ENCODE data around the gene HMGB2.
A peak's percentile ranks its signal among the peaks of the same experiment; 100 is the strongest.

HMGB2 gene

DNA sequence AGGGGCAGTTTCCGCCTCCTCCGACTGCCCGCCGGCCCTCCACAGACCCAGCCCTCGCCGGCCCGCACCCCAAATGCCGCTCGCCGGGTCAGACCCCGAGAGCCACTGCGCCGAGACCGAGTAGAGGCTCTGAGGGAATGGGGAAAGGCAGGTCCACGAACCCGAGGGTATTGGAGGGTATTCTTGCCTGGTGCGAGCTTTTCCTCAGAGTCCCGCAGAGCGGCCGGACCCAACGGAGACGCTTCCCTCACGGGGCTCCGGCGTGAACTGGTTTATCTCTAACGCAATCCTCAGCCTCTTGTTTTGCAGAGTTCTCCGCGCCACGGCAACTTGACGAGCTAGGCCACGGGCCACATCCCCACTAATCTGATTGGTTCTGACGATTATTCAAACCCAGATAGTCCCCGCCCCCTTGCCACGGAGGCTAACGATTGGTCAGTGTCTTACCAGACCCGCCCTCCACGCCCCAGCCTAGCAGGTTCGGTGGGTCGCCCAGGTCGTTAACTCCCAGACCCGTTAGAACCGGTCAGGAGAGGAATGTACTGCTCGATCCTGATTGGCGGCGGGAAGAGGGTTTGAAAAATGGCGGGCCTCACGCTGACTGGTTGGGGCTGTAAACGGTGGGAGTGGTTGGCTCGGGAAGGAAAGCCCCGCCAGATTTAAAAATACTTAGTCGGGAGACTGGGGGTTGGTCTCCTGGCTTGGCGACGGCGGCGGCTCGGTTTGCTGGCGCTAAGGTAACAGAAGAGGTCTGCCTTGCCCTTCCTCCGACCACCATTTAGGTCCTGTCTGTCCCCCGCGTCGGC is at the start of gene HMGB2:
Gene HMGB2 (minus strand): TSS at position 274 of the 806 bp plus-strand sequence. CDS start 709 bp downstream, outside the sequence.
- DNase-seq (ENCODE audit: low read depth), result peak; percentile 99

DNA sequence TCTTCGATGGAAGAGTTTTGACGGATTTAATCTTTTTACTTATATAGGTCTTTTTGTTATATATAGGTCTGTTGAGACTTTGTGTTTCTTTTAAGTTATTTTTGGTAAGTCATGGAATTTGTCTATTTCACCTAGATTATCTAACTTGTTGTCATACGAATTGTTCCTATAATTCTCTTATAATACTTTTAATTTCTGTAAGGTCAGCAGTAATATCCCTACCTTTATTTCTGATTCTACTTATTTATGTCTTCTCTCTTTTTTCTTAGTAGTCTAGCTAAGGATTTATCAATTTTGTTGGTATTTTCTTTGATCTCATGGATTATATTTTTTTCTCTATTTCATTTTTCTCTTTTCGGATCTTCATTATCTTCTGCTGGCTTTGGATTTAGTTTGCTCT is 48.2 kb upstream of the HMGB2 start:
- DNase-seq (ENCODE audit: low read depth), result no peak

DNA sequence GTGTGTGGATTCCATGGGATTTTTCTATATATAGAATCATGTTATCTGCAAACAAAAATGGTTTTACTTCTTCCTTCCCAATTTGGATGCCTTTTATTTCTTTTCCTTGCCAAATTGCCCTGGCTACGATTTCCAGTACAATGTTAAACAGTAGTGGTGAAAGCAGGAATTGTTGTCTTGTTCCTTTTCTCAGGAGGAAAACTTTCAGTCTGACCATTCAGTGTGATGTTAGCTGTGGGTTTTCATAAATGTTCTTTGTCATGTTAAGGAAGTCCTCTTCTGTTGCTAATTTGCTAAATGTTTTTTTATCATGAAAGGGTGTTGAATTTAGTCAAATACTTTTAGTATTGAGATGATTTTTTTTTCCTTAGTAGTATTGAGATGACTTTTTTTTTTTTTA is 47.5 kb upstream of the HMGB2 start:
- no peak for DNase-seq (ENCODE audit: low read depth)

DNA sequence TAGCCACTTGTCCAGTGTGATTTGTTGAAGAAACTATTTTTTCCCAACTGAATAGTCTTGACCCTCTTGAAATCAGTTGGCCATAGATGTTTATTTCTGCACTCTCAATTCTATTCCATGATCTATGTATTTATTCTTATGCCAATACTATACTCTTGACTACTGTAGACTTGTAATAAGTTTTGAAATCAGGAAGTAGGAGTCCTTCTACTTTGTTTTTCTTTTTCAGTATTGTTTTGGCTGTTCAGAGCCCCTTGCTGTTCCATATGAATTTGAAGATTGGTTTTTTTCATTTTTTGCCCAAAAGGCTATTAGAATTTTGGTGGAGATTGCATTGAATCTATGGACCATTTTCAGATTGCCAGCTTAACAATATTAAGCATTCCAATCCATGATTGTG is 46.8 kb upstream of the HMGB2 start:
- no peak for DNase-seq (ENCODE audit: low read depth)

DNA sequence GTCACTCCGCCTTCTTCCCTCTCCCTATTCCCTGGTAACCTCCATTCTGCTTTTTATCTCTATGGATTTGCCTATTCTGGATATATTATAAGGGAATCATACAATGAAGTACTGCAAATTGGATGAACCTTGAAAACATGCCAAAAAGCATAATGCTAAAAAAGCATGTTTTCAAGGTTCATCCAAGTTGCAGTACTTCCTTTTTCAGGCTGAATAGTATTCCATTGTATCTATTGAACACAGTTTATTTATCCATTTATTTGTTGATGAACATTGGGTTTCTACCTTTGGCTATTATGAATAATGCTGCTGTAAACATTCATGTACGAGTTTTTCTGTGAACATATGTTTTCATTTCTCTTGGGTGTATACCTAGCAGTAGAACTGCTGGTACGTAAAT is 45.8 kb upstream of the HMGB2 start:
- no peak for DNase-seq (ENCODE audit: low read depth)

DNA sequence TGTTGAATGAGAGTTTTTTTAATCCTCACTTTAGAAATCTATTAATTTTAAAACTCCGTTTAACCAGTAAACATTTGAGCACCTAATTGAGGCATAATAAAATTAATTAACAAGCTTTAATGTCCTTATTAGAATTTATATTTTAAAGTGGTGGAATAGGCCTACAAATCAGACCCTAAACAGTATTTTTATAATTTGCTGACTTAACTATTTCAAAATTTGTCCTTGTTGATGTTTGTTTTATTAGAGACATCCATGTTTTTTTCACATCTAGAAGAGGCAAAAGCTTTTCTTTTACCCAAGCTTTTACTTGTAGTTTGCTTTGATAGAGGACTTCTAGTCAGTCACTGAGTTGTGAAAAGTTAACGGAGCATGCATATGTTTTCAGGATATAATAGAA is 40.4 kb upstream of the HMGB2 start:
- no peak for DNase-seq (ENCODE audit: low read depth)

DNA sequence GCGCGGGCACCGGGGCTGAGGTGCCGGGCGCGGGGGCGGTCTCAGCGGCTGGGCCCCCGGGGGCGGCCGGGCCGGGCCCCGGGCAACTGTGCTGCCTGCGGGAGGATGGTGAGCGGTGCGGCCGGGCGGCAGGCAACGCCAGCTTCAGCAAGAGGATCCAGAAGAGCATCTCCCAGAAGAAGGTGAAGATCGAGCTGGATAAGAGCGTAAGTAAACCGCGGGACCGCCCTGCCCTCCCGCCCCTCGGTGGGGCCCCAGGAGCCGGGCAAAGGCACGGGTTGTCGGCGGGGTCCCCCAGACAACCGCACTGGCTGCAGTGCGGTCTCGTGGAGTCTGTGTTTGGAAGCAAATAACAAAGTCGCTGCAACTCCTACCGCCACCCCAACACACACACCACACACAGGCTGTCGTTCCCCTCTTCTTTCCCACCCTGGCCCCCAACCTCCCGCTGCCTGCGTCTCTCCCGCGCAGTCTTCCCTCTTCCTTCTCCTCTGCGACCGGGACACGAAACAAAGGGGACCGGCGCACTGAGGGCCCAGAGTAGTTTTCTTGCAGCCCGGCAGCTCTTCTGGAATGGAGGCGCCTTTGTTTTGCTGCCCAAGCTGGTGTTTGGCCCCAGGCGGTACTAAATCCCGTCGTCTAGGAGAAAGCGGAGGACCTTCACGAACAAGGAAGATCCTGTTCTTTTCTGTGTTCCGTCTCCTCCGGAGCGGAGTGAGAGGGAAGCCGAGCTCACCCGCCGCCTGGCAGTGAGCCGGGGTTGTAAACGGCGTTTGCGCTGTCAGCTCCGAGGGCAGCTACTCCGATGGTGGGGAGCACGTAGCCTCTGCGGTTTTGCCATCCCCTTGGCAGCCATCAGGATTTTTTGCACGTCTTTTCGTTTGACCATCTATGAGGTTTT is 37.4 kb upstream of the HMGB2 start:
- peak; percentile 20 for DNase-seq (ENCODE audit: low read depth)

DNA sequence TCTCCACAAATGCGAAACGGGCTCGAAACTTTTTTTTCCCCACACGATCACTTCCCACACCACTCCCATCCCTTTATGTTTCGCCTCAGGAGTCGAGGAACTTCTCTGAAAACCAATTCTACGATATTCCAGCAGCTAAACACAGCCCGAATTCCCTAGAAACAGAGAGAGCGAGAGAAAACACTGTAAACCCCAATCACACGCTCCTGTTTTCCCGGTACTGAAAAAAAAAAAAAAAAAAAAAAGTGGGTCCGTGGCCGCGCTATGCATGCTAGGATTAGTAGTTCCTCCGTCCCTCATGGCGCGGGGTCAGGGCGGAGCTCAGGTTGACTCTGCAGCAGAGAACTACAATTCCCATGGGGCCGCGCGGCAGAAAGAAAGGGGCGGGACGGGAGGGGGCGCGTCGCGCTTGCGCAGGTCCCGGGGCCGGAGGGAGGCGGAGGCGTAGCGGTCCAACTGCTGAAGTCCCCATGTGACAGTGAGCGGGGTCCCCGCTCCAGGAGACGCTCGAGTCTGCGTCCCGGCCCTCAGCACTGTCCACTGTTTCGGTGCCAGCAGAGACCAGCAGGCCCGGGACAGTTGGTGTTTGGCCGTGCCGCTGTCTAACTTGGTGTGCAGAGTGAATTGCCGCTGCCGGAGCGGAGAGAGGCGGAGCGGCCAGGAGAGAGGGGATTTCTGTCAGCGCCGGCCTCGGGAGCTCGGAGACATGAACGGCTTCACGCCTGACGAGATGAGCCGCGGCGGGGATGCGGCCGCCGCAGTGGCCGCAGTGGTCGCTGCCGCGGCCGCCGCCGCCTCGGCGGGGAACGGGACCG is 36.5 kb upstream of the HMGB2 start, which contains the start of gene SAP30:
Gene SAP30 (plus strand): TSS at position 478 of the 815 bp plus-strand sequence. CDS start 229 bp downstream, at position 707.
- peak; percentile 96 for DNase-seq (ENCODE audit: low read depth)

DNA sequence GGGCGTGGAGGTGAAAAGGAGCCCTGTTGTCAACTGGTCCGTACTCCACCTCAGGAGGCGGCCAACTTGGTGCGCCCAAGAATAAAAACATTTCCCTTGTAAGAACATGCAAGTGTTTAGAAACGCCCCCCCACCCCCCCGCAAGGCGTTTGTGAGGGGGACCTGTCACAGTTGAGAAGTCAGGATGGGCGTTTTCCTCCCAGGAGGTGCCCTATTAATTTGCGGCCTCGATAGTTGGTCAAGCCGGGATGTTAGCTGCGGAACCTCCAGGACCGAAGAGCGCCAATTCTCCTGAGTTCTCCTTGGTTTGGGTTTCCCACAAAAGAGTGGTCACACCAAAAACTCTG is 35.9 kb upstream of the HMGB2 start:
- DNase-seq (ENCODE audit: low read depth), result peak; percentile 41

DNA sequence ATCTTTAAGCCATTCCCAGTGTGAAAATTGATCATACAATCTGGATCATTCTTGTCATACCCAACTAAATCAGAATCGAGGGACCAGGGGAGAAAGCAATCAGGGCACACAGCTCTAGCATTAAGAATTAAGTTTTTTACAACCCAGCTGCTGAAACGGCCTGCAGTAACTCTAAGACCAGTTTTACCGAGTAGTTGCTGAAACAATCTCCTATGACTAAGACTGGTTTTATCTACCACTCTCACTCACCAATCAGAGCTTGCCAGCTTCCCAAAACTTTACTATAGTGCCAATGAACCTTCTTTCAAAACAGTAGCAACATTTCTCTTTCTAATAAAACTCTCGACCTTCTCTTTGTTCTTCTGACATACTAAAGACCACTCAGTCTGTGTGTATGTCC is 33.8 kb upstream of the HMGB2 start:
- no peak for DNase-seq (ENCODE audit: low read depth)

DNA sequence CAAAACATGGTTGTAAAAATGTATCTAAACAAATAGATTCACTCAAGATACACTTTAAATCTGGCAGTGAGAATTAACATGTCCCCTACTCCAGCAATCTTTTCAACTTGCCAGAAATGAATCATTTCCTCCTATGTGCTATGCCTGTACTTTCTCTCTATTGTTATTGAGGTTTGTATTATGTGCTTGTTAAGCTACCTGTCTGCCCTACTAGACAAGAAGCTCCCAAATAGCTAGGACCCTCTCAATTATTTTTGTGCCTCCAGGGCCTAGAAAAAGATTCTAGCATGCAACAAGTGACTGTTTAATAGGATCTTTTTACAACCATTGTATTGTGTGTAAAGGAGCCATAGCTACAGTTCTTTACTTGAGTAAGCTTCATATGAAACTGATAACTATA is 33.1 kb upstream of the HMGB2 start:
- DNase-seq (ENCODE audit: low read depth), result no peak

DNA sequence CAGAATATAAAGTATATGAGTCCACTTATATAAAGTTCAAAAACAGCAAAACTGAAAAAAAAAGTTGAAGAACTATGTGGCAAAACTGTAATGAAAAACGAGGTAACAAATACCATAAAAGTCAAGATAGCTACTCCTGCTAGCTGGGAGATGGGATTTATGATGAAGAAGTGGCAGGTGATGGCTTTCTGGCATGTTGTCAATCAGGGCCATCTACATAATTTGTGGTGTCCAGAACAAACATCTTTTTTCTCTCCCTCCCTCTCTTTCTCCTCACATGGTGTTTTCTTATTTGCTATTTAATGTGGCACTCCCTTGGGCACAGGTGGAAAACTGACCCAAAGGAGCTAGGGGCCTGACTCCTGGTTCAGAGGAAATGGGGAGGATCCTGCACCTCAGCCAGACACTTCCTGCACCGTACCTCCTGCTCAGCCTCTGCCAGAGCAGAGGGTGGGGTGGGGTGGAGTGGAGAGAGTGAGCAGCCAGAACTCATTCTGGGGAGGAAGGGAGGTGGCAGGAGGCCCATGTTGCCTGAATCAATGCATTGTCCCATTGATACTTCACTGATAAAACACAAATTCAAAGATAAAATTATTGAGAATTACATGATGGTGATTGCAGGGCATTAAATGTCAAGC is 31.3 kb upstream of the HMGB2 start:
- no peak for DNase-seq (ENCODE audit: low read depth)

DNA sequence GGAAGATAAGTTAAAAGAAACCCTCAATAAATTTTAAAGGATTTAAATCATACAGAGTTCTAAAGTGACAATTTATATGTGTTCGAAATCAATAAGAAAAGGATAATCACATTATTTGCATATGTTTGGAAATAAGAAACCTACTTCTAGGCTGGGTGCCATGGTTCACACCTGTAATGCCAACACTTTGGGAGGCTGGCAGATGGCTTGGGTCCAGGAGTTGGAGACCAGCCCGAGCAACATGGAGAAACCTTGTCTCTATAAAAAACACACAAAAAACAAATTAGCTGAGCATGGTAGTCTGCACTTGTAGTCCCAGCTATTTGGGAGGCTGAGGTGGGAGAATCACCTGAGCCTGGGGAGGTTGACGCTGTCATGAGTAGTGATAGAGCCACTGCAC is 28.5 kb upstream of the HMGB2 start:
- DNase-seq (ENCODE audit: low read depth), result no peak

DNA sequence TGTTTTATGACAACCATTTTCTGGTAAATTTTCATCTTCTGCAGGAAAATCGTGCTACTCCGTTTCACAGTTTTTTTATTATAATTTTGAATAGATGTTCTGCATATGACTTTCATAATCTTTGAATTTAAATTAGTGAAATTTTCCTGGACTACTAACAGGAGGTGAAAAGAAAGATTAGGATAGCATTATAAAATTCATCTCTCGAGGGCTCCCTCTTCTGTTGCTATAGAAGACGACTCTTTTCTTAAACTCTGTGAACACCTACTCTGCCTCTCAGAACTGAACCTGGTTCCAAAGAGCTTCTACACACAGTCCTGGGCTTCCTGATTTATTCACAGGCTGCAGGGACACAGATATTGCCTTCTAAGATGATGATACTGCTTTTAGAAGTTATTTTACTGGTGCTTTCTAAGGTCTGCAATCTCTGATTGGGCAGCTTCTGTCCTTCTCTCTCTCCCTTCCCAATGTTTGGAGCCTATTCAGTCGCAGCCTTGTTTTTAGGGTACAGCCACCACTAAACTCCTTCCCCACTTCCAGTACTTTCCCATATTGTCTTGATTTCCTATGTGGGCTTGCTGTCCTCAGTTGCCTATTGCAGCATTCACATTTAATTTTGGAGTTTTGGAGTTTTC is 26.5 kb upstream of the HMGB2 start:
- DNase-seq (ENCODE audit: low read depth), result no peak

DNA sequence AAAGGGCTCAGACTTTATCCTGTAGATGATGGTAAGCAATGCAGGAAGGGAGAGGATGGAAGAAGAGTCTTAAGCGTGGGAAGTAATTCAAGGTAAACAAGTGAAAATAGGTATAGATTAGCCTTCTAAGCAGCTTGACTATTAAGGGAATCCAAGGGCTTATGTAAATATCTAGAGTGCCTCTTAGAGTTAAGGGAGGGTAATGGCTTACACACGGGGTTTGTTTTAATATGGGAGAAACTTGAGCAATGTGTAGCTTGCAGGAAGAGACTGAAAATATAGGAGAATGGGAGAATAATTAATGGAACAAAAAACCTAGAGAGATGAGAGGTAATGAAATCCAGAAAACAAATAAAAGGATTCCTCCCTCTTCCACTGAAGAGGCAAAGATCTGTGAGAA is 23.8 kb upstream of the HMGB2 start:
- DNase-seq (ENCODE audit: low read depth), result no peak

DNA sequence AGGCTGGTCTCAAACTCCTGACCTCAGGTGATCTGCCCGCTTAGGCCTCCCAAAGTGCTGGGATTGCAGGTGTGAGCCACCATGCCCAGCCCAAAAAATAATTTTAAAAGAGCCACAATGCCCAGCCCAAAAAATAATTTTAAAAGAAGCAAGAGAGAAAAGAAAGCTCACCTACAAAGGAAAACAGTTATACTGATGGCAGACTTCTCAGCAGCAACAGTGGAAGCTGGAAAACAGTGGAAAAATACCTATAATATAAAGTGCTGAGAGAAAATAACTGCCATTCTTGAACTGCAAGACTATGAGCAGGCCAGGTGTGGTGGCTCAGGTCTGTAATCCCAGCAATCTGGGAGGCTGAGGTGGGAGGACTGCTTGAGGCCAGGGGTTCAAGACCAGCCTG is 13.3 kb upstream of the HMGB2 start:
- DNase-seq (ENCODE audit: low read depth), result no peak

DNA sequence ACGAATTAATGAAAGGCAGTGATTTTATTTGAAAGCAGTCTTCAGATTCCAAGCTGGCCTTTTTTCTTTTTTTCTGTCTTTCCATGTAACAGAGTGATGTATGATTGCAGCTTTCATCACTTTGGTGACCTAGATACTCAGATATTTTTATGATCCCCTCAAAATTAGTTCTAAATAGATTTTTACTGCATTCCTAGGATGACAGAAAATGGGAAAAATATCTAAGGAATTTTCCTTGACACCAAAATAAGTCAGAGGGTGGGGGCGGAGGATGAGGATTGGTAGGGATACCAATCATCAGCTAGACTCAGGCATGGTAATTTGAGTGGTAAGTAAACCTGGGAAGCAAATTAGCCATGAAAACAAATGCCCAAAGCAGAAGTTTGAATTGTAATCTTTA is 11.9 kb upstream of the HMGB2 start:
- no peak for DNase-seq (ENCODE audit: low read depth)

DNA sequence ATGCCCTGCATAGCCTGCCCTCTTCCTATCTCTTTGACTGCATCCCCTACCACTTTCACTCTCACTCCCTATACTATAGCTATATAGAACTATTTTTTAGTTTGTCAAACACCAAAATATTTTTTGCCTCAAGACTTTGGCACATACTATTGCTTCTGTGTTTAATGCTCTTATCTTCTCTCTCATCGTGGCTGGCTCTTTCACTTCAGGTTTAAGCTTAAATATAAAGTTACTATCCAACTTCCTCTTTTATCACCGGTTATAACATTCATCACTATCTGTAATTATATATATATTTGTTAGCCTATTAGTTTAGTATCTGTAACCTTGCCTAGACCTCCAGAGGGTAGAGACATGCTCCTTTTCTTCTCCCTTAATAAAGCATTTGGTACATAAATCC is 11.5 kb upstream of the HMGB2 start:
- DNase-seq (ENCODE audit: low read depth), result no peak

DNA sequence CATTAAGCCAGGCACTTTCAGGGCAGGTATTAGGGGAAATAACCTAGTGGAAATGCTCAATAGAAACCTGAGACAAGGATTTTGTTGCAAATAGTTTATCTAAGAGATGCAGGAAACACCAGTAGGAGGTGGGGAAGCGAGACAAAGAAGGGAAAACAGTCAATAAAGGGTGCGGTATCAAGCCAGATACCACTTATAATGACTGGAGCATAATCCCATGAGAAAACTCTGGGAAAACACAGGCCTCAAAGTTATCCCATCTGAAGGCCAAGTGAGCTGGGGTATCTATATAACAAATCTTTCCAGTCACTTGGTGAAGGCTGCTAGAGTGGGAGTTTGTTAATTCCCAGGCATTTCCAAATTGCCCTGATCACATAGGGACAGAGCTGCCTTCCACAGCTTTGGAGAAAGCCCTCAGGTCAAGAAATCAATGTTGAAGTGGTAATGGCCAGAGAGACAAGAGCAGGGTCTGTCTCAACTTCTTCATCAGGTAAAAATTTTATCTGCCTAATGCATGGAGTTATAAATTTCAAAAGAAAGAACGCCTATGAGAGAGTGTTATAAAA is 9.8 kb upstream of the HMGB2 start:
- DNase-seq (ENCODE audit: low read depth), result no peak

DNA sequence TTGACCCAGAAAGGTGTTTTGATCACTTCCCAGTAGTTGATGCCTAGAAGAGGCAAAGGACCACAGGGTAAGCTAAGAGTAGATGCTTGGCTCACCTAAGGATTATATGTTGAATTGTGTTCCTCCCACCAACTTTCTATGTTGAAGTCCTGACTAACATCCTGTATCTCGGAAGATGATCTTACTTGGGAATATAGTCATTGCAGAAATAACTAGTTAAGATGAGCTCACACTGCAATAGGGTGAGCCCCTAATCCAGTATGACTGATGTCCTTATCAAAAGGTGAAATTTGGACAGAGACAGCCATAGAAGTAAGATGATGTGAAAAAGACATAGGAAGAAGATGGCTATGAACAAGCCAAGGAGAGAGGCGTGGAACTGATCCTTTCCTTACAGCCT is 3.3 kb upstream of the HMGB2 start:
- no peak for DNase-seq (ENCODE audit: low read depth)

All from activated T-helper 9 cell treated with anti-CD3 and anti-CD28 coated beads, Interleukin-2, amount 50 U/mL, for 16 hours (primary cell).